PFSK-1 (cell line): ENCODE results near the gene TOX2.

ENCODE experiments used
- FOXP2 ChIP-seq: optimal IDR thresholded peaks from 2 replicates; pipeline ENCODE3; 2011; ENCODE audit warnings: borderline replicate concordance, control low read depth, inconsistent platforms; ENCODE audit not compliant: insufficient read depth; ENCODE audit errors: extremely low read length, extremely low read depth
- POLR2AphosphoS5 ChIP-seq: IDR thresholded peaks from 2 replicates; pipeline ENCODE4 v1.6.1; 2012; ENCODE audit warnings: low read depth, mild to moderate bottlenecking, control low read depth, low read length, moderate library complexity
- REST ChIP-seq, 2 experiments: IDR thresholded peaks; 2 replicates each; pipeline versions ENCODE4 v1.6.1 to v1.8.0; 2011 to 2012; ENCODE audit warnings: low read depth in 2 of 2, low read length in 2 of 2, control low read depth in 1 of 2, inconsistent platforms in 1 of 2, mild to moderate bottlenecking in 1 of 2, moderate library complexity in 1 of 2; ENCODE audit not compliant: insufficient read depth in 1 of 2
- SIN3A ChIP-seq: IDR thresholded peaks from 2 replicates; pipeline ENCODE4 v1.6.1; 2012; ENCODE audit warnings: mild to moderate bottlenecking, low read length, moderate library complexity, borderline replicate concordance; ENCODE audit not compliant: insufficient read depth
- TAF1 ChIP-seq: IDR thresholded peaks from 2 replicates; pipeline ENCODE4 v1.6.1; 2012; ENCODE audit warnings: low read length, control low read depth, borderline replicate concordance; ENCODE audit not compliant: insufficient read depth

GRCh38 chr20:43976547-43976946 lies 61.9 kb downstream of the TOX2 start:
- no peak for TF ChIP-seq SIN3A
- no peak for TF ChIP-seq POLR2AphosphoS5
- TF ChIP-seq REST (IDR thresholded peaks at IDR 0.05; ENCODE audit: insufficient read depth in 1 of 2, low read depth in 2 of 2, low read length in 2 of 2): no peak
- no peak for TF ChIP-seq TAF1
- no peak for TF ChIP-seq FOXP2
